Measurements from ENCODE around the gene CFAP161.

GRCh38 chr15:81168131-81168526 lies 34.1 kb downstream of the CFAP161 start:
- TF ChIP-seq EP300 (IDR thresholded peaks at IDR 0.05; ENCODE audit: low read depth) (no peak), CTCF (IDR thresholded peaks at IDR 0.05) (no peak), POLR2A (IDR thresholded peaks at IDR 0.05) (no peak)
